HG03457 (cell line): ENCODE measurements around the gene CAPN13.
"Not testable (repeated sequence)": the region's sequence is repeated elsewhere in the genome, so short reads cannot be mapped to it uniquely, and the experiment has no call there.

Source experiments
- ATAC-seq: cut with Tn5 transposase; IDR thresholded peaks from one replicate; pipeline ENCODE4 v1.9.1; 2021; ENCODE audit warnings: moderate number of reproducible peaks; ENCODE audit not compliant: unreplicated experiment

CAPN13 gene

GRCh38 chr2:30706534-30707303 lies 100.5 kb downstream of the CAPN13 start:
- ATAC-seq = no peak

- no peak for ATAC-seq
Observed at GRCh38 chr2:30705711-30706533, 101.3 kb downstream of the CAPN13 start.

- ATAC-seq = no peak
Observed at GRCh38 chr2:30705056-30705455, 102.2 kb downstream of the CAPN13 start.

- ATAC-seq = no peak
Observed at GRCh38 chr2:30704309-30705020, 102.8 kb downstream of the CAPN13 start.

GRCh38 chr2:30702694-30703093 lies 104.6 kb downstream of the CAPN13 start:
- ATAC-seq = no peak

- no peak for ATAC-seq
Observed at GRCh38 chr2:30701782-30702181, 105.5 kb downstream of the CAPN13 start.

- not testable (repeated sequence) for ATAC-seq
Observed at GRCh38 chr2:30697242-30698103, 109.8 kb downstream of the CAPN13 start.

GRCh38 chr2:30695749-30696148 lies 111.5 kb downstream of the CAPN13 start:
- no peak for ATAC-seq

GRCh38 chr2:30694286-30695055 lies 112.8 kb downstream of the CAPN13 start:
- no peak for ATAC-seq

GRCh38 chr2:30693821-30694281 lies 113.4 kb downstream of the CAPN13 start:
- ATAC-seq = no peak

- no peak for ATAC-seq
Observed at GRCh38 chr2:30692829-30693275, 114.4 kb downstream of the CAPN13 start.

GRCh38 chr2:30691948-30692828 lies 115.1 kb downstream of the CAPN13 start:
- no peak for ATAC-seq

GRCh38 chr2:30691091-30691947 lies 115.9 kb downstream of the CAPN13 start:
- ATAC-seq = no peak

GRCh38 chr2:30690126-30690561 lies 117.1 kb downstream of the CAPN13 start:
- no peak for ATAC-seq

GRCh38 chr2:30689496-30690125 lies 117.6 kb downstream of the CAPN13 start:
- no peak for ATAC-seq

- ATAC-seq = no peak
Observed at GRCh38 chr2:30688956-30689401, 118.3 kb downstream of the CAPN13 start.

GRCh38 chr2:30686669-30687068 lies 120.6 kb downstream of the CAPN13 start:
- no peak for ATAC-seq
